Cortex of kidney (tissue), 1 donor: Measurements from ENCODE around the gene KANSL1.
"Not testable (repeated sequence)": the region's sequence is repeated elsewhere in the genome, so short reads cannot be mapped to it uniquely, and the experiment has no call there.

ENCODE experiments used
- DNase-seq: peaks from one replicate; lab custom pipeline; 2025; lab: John Stamatoyannopoulos, UW

The KANSL1 gene

DNA sequence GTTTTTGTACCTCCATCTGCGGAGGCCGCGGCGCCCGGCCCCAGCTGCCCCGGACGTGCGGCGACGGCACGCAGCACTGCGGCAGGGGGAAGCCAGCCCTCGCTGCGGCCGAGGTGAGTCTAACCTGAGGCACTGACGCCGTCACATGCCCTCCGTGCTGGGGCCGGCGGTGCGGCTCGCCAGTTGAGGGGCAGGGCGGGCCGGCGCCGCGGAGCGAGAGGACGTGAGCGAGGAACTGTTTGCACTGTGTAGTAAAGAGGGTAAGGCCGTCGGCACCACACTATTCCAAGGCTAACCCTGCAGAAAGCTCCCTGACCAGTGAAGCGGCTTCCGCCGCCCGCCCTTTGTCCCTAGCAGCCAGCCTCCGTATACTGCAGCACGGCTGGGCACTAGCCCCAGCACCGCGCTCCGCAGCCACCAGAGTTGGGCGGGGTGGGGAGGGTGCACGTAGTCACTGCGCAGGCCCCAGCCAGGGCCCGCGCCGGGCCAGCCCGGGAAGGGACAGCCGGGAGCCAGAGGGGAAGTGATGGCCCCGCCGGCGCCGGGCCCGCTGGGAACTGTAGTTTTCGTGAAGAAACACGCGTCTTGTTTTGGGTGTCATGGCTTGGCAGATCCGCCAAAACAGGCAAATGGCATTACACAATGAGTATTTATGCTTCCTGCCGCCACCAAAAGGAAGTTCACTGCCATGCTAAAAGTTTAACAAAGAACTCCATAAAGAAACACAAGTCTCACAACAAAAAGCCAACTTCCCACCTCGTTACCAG is 580 bp upstream of the KANSL1 start:
- no peak for DNase-seq

DNA sequence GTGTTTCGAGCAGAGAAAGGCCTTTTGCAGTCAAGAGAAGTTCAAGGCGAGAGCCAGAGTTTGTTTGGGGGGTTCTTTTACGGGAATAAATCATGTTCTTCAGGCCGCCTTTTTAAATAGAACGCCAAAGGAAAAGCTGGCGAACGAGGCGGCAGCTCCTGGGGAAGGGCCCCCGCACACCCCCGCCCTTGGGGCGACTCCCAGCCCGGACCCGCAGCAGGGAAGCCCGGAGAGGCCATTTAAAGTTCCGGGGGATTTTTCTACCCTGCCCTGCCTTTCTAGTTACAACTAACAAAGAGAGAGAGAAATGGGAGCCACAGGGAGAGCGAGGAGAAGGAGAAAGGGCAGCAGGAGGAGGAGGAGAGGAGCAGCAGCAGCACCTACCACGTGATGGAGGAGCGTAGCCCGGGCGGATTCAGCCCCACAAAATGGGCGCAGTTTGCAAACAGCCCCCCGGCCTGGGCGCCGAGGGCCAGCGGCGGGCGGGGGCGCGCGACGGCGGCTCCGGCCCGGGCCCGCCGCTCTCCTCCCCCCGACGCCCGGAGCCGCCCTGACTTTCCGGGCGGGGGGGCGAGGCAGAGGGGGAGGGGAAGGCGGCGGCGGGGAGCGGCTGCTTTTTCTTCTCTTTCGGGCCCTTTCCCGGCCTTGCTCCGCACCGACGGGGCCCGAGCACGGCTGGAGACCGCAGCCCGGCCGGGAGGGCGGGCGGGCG is 634 bp downstream of the KANSL1 start:
- no peak for DNase-seq

DNA sequence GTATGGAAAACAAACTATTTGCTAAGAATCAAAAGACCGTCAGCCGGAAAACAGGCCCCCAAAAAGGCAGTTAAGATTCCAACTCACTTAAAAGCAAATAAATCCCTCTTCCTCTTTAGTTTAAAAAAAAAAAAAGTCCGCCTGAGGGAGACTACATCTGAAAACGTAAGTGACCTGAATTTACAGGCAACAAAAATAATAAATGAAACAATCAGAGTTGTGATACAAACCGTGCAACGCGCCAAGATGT is 1.1 kb downstream of the KANSL1 start:
- no peak for DNase-seq

DNA sequence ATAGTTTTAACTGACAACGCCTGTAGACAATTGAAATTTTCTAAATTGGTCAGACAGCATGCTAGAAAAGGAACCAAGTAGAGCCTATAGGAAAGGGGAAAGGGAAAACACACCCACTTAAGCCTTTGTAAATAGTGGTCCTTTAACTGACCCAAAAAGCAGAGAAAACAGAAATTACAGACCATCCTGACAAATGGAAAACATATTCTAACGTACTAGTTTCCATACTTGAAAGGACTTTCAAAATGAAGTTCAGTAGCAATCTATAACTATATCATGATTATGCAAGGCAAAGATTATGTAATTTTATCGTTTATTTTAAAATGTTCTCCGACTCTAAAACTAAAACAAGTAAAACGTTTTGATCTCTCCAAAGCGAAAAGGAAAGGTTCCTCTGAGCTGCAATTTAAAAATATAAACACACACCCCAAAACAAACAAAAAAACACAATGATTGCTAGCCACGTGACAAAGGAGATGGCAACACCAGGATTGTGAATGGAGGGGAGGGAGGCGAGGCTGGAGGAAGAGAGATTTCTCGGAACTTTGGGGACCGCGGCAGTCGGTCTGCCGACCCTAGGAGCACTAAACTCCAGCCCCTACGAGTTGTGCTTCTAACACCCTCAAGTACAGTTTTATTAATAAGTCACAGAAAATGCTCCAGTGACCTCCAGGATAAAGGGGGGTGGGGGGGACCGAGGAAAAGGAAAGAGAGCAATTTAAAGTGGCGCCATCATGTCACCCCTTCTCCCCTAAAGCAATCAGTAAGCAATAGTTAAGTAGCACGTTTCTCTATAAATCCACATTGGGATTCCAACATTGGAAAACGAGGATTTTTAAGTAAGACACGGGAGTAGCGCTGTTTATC is 1.7 kb downstream of the KANSL1 start:
- no peak for DNase-seq

DNA sequence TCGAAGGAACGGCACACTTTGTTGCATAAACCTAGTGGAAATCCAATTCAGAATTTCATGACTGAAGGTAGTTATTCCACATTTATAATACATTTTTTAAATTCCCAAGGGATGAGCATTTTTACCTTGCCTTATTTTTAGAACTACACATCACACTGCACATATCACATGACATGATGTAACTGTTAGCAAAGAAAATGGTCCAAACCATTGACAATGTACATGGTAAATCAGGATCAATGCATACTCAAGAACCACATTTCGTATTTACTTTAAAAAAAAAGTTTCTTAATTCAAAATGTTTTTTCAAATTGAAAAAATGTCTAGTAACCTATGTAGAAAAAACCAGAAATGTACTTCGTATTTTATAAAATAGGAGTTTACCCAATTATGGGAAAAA is 2.5 kb downstream of the KANSL1 start:
- DNase-seq = no peak

DNA sequence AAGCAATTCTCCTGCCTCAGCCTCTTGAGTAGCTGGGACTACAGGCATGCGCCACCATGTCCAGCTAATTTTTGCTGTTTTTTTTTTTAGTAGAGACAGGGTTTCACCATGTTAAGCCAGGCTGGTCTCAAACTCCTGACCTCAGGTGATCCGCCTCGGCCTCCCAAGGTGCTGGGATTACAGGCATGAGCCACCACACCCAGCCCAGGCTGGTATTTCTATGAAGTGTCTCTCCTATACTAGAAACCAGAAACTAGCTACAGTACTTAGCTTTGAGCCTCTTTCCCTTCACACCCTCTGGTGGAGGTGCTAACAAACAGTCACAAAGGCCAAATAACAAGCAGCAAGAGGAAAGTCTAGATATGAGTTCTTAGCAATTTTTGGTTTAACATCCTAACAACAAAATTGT is 6.4 kb downstream of the KANSL1 start:
- not testable (repeated sequence) for DNase-seq

DNA sequence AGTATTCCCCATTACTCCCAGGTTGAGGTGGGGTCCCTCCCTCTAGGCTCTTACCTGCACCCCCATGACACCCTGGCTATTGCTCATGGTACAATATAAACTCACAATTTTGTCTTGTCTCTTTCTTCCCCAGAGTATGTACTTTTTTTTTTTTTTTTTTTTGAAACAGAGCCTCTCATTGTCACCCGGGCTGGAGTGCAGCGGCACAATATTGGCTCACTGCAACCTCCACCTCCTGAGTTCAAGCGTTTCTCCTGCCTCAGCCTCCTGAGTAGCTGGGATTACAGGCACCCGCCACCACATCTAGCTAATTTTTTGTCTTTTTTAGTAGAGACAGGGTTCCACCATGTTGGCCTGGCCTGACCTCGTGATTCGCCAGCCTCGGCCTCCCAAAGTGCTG is 8.5 kb downstream of the KANSL1 start:
- no peak for DNase-seq

DNA sequence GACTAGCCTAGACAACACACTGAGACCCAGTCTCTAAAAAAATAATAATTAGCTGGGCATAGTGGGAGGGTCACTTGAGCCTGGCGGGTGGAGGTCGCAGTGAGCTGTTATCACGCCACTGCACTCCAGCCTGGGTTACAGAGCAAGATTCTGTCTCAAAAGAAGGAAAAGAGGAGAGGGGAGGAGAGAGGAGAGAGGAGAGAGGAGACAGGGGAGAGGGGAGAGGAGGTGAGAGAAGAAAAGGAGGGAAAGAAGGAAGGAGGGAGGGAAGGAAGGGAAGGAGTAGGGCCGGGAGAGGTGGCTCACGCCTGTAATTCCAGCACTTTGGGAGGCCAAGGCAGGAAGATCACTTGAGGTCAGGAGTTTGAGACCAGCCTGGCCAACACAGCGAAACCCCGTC is 9.8 kb downstream of the KANSL1 start:
- not testable (repeated sequence) for DNase-seq

DNA sequence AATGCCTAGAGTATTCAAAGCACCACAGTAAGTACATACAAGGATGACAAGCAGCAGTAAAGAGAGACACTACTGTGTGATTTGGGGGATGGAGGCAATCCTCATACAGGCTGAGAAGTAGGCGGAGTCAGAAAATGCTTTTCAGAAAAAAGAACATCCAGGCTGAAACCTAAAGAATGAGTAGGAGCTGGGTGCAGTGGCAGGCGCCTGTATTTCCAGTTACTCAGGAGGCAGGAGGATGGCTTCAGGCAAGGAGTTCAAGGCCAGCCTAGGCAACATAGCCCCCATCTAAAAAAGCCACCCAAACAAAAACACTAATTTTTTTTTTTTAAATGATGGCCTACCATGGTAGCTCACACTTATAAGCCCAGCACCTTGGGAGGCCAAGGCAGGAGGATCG is 10.3 kb downstream of the KANSL1 start:
- DNase-seq = no peak

DNA sequence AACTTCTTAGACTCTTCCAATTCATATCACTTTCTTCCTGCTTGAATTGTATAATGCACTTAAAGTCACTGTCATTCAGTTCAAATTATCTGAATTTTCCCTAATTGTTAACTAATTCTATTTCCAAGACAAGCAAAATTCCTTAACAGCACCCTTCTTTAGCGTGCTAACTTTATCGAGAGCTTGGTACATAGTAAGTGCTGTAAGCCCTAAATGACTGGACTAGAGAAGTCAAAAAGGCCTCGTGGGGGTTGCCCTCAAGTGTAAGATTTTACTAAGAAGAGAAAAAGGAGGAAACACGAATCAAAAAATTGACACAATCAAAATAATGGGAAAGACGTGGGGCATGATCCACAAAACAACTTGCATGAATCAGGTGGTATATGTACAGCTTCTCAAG is 11.3 kb downstream of the KANSL1 start:
- DNase-seq = no peak

DNA sequence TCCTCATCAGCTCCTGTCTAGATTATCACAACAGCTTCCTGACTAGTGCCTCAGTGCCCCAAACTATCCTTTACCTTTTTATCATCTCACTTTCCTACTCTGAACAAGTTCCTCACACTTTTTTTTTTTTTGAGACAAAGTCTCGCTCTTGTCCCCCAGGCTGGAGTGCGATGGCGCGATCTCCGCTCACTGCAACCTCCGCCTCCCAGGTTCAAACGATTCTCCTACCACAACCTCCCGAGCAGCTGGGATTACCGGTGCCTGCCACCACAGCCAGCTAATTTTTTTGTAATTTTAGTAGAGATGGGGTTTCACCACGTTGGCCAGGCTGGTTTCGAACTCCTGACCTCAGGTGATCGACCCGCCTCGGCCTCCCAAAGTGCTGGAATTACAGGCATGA is 11.9 kb downstream of the KANSL1 start:
- not testable (repeated sequence) for DNase-seq

DNA sequence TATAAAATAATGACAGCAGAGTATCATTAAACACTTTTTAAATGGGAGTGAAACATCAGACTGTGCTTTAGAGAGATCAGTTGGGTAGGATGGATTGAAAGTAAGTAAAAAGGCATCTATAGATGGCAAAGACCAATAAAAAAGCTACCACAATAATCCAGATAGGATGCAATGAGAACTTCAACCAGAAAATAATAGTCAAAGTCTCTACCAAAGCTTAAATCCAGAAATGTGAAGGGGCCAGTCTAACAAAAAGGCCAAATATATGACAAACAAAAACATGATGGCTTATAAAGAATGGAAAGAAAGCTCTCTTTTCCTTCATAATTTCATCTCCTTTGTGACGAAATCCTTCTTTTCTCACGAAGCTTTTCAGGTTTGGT is 12.3 kb downstream of the KANSL1 start:
- no peak for DNase-seq

DNA sequence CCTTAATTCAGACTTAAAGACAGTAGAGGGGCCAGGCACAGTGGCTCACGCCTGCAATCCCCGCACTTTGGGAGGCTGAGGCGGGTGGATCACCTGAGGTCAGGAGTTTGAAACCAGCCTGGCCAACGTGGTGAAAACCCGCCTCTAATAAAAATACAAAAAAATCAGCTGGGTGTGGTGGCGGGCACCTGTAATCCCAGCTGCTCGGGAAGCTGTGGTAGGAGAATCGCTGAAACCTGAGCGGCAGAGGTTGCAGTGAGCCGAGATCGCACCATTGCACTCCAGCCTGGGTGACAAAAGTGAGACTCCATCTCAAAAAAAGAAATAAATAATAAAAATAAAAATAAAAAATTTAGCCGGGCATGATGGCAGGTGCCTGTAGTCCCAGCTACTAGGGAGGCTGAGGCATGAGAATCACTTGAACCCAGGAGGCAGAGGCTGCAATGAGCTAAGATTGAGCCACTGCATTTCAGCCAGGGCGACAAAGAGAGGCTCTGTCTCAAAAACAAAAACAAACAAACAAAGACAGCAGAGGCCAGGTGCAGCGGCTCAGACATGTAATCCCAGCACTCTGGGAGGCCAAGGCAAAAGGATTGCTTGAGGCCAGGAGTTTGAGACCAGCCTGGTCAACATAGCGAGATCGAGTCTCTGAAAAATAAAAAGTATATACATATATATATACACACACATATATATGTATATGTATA is 12.9 kb downstream of the KANSL1 start:
- DNase-seq = not testable (repeated sequence)

DNA sequence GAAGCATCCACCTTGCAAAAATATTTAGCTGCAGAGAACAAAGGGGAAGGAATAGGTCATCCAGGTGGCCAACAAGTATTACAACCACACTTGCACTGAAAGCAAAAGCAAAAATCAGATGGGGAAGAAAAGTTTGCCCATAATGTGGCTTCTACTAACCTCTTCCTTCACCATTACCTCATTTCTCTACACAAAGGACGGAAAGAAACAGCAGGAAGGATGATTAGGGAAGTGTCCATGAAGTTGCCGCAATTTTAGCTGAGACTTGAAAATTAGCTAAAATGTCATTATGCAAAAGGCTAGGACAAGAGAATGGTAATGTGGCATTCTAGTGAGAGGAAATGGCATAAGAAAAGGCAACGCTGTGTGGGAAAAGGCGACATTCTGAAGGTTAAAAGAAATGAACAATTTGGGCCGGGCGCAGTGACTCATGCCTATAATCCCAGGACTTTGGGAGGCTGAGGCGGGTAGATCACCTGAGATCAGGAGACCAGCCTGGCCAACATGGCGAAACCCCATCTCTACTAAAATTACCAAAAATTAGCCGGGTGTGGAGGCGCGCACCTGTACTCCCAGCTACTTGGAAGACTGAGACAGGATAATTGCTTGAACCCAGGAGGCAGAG is 13.7 kb downstream of the KANSL1 start:
- no peak for DNase-seq

DNA sequence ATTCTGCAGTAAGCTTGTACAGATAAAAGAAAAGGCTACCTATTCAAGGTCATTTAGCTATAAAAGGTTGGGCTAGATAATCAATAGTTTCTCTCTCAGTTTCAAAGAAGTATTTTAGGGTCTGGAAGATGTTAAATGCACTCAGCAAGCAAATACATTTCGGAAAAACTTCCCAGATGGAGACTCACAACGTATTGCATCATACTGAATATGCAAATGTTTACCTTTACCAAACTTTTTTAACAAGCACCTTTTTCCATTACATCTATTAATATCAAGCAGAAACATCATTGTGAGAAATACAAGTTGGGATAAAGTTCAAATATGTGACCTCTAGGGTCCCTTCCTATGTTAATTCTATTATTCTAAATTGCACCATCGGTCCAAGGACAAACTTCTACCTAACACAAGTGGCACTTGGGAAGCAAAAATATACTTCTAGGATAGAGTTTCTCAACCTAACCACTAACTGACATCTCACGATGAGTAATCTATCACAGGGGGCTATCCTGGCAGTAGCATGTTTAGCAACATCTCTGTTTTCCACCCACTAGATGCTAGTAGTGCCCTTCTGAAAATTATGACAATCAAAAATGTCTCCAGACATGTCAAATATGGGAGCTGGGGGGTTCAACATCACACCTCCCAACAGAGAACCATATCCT is 14.5 kb downstream of the KANSL1 start:
- no peak for DNase-seq

DNA sequence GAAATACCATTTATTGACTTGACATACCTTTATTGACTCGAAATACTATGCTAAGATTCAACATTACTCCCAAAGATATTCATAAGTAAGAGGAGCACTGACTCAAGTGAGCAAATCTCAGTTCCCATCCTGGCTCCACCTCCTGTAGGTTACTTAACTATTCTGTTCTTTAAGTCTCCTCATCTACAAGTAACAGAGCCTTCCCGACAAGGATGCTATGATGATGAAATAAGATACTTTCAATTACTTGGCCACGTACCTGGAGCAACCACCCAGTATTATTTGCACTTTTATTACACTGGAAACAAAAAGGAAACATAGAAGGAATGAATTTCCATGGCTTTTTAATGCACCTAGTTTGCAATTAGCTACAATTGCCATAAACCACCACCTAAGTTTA is 16.3 kb downstream of the KANSL1 start:
- no peak for DNase-seq

DNA sequence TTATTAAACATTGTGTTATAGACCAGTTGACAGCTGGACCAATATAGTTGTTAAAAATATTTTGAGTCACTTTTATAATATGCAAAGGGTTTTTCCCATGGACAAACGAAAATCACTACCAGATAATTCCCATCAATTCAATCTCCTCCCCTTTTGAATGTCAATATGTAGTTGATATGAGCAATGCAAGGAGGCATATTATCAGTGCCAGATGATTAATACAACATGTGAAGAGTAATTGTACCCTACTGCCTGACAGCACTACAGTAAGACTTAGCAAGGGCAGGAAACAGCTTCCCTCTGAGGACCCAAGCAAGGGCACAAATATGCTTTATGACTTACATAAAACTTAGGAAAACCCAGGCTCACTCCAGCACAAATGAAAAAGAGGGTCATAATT is 17.3 kb downstream of the KANSL1 start:
- DNase-seq = no peak

DNA sequence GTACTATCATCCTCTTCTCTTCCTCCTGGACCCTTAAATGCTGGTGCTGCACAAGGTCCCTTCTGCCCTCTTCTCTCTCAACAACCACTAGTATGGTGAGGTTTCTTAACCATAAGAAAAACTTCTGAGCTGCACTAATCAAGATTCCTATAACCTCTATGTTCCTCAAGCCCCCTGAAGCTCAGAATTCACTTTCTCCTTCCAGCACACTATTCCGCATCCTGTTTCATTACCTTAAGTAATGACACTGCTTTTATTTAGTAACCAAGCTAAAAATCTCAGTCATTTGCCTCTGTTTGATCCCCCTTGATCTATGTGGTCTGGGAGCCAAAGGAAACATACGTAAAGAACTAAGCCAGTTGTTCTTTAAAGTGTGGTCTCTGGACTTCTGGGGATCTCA is 20.1 kb downstream of the KANSL1 start:
- DNase-seq = no peak

DNA sequence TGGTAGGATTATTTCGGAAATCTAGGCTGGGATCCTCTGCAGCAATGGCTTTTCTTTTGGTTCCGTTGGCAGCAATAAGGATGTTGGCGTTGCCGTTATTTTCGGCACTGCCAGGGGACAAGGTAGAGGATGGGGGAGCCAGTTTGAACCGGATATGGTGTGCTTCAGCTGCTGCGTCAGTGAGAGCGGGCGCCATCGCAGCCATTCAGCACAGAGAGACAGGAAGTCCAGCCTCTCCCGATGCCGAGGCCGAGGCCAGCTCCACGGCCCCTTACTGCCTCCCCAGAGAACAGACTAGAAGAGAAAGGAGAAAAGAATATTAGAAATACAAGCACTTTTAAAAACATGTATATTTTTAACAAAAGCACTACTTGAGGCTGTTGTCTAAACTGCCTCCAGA is 21.3 kb downstream of the KANSL1 start:
- DNase-seq = no peak

DNA sequence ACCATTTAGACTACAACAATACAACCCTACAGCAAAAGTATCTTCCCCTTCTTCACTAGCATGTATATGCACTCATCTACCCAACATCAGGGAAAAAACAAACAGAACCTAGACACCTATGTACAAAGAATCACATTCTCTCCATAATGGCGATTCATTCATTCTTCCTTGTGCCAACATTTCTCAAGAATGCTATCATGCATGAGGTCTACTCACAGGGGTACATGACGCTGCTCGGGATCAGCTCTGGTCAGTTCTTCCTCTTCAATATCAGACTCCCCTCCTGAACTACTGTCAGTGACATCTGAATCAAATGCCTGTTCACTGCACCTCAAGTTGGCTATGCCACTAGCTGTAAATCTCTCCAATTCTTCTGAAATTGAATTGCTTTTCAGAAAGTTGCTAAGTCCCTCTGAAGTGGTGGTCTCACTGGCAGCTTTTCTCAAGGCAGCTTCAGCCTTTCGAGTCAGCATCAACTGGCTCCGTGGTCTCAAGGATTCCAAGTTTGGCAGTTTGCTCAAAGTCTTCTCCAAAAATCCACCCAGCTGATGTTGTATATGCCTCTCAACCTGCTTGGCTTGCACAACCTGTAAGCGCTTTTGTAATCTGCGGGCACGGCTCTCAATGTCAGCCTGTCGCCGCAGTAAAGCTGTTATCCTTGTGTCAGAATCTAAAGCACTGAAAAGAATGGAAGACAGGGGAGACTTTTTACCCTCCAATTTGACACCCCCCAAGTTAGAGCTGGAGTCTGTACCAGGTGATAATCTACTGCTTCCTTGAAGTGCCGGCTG is 22.4 kb downstream of the KANSL1 start:
- no peak for DNase-seq
